ENCODE measurements around the gene UBE2D2.
"Not testable (repeated sequence)": the region's sequence is repeated elsewhere in the genome, so short reads cannot be mapped to it uniquely, and the experiment has no call there.

The UBE2D2 gene

DNA sequence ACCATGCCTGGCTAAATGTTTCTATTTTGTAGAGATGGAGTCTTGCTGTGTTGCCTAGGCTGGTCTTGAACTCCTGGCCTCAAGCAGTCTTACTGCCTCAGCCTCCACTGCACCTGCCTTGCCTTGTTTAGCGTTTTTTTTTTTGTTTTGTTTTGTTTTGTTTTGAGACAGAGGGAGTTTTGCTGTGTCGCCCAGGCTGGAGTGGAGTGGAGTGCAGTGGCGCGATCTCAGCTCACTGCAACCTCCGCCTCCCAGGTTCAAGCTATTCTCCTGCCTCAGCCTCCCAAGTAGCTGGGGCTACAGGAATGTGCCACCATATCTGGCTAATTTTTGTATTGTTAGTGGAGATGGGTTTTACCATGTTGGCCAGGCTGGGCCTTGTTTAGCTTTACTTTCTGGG lies 27.0 kb downstream of the UBE2D2 start:
- WGBS, 2 experiments = 90 to 92% methylated on average over 5 of the region's 5 CpGs
- H3K4me3 ChIP-seq (ENCODE audit: insufficient read depth, low read depth, low read length); H3K9me3 ChIP-seq (ENCODE audit: control insufficient read depth, low read length); H3K4me1 ChIP-seq (ENCODE audit: control insufficient read depth, insufficient read depth, low read length); H3K27me3 ChIP-seq (ENCODE audit: control insufficient read depth, insufficient read depth, low read length, poor library complexity, severe bottlenecking); H3K36me3 ChIP-seq (ENCODE audit: control insufficient read depth, insufficient read depth, low read length): not testable (repeated sequence)
- peak overlapping the region; percentile 44 for H3K27ac ChIP-seq (ENCODE audit: insufficient read depth, low read depth, low read length, poor library complexity, severe bottlenecking)

- no peaks in the 10 kb centered on the region for H3K27me3 ChIP-seq (ENCODE audit: control insufficient read depth, insufficient read depth, low read length, poor library complexity, severe bottlenecking)
- no peaks in the 10 kb centered on the region for H3K4me1 ChIP-seq (ENCODE audit: control insufficient read depth, insufficient read depth, low read length)
- WGBS, 2 experiments = 88 to 90% methylated on average over 6 of the region's 6 CpGs
- H3K36me3 ChIP-seq (ENCODE audit: control insufficient read depth, insufficient read depth, low read length) = peaks cover 1% of the 10 kb centered on the region
- no peak overlapping the region for H3K4me3 ChIP-seq (ENCODE audit: insufficient read depth, low read depth, low read length)
- H3K27ac ChIP-seq (ENCODE audit: insufficient read depth, low read depth, low read length, poor library complexity, severe bottlenecking) = no peak overlapping the region
- H3K9me3 ChIP-seq (ENCODE audit: control insufficient read depth, low read length) = no peaks in the 10 kb centered on the region
These were observed 27.8 kb downstream of the UBE2D2 start for GRCh38 chr5:139588962-139589361.

DNA sequence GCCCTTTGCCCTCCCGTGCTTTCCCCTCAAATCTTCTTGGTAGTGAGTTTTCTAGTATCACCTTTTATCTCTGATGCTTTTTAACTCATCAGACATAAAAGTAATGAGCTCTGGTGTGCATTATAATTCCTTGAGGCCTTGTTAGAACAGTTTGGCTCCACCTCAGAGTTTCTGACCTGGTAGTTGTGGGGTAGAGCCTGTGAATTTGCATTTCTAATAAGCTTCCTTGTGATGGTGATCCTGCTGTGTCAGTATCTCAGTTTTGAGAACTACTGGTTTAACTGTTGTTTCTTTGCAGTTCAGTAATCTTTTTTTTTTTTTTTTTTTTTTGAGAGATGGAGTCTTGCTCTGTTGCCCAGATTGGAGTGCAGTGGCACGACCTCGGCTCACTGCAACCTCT lies 31.1 kb downstream of the UBE2D2 start:
- Histone ChIP-seq H3K27me3 (ENCODE audit: control insufficient read depth, insufficient read depth, low read length, poor library complexity, severe bottlenecking) (no peaks in the 10 kb centered on the region), H3K9me3 (ENCODE audit: control insufficient read depth, low read length) (no peaks in the 10 kb centered on the region), H3K27ac (ENCODE audit: insufficient read depth, low read depth, low read length, poor library complexity, severe bottlenecking) (no peak overlapping the region), H3K36me3 (ENCODE audit: control insufficient read depth, insufficient read depth, low read length) (peaks cover 4% of the 10 kb centered on the region), H3K4me3 (ENCODE audit: insufficient read depth, low read depth, low read length) (no peak overlapping the region), H3K4me1 (ENCODE audit: control insufficient read depth, insufficient read depth, low read length) (no peaks in the 10 kb centered on the region)
- WGBS, 2 experiments = 95 to 99% methylated on average over 3 of the region's 3 CpGs

DNA sequence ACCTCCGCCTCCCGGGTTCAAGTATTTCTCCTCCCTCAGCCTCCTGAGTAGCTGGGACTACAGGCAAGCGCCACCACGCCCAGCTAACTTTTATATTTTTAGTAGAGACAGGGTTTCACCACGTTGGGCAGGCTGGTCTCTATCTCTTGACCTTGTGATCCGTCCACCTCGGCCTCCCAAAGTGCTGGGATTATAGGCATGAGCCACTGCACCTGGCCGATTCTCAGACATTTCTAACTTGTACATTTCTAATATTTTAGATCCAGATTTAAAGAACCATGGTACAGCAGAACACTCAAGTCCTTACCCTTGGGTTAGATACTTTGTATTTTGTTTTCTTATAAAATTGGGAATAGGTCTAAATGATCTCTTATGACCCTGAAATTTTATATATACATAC lies 31.9 kb downstream of the UBE2D2 start:
- 91 to 94% methylated on average over 8 of the region's 8 CpGs for WGBS, 2 experiments
- not testable (repeated sequence) for H3K4me1 ChIP-seq (ENCODE audit: control insufficient read depth, insufficient read depth, low read length); H3K4me3 ChIP-seq (ENCODE audit: insufficient read depth, low read depth, low read length); H3K36me3 ChIP-seq (ENCODE audit: control insufficient read depth, insufficient read depth, low read length); H3K9me3 ChIP-seq (ENCODE audit: control insufficient read depth, low read length); H3K27me3 ChIP-seq (ENCODE audit: control insufficient read depth, insufficient read depth, low read length, poor library complexity, severe bottlenecking); H3K27ac ChIP-seq (ENCODE audit: insufficient read depth, low read depth, low read length, poor library complexity, severe bottlenecking)

DNA sequence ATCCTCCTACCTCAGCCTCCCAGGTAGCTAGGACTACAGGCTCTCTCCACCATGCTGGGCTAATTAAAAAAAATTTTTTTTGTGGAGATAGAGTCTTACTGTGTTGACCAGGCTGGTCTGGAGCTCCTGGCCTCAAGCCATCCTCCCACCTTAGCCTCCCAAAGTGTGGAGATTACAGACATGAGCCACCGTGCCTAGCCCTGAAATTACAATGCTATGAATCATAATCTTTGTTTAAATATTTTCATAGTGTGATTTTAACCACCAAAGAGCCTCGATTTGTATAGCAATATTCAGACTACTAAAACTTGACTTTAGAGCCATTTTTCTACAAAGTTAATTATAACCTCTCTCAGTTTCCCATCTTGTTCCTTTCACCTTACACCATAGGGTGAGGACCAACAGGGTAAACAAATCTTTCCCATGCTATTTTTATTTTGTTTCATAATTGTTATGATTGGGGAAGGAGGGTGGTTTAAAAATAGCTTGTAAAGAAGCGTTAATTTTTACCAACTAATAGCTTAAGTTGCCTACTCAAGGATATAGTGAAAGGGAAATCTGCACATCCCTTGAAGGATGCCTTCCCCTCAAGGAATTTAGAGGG lies 32.7 kb downstream of the UBE2D2 start:
- Histone ChIP-seq H3K36me3 (ENCODE audit: control insufficient read depth, insufficient read depth, low read length) (peaks cover 4% of the 10 kb centered on the region), H3K4me3 (ENCODE audit: insufficient read depth, low read depth, low read length) (no peak overlapping the region), H3K4me1 (ENCODE audit: control insufficient read depth, insufficient read depth, low read length) (no peaks in the 10 kb centered on the region), H3K9me3 (ENCODE audit: control insufficient read depth, low read length) (no peaks in the 10 kb centered on the region), H3K27ac (ENCODE audit: insufficient read depth, low read depth, low read length, poor library complexity, severe bottlenecking) (no peak overlapping the region), H3K27me3 (ENCODE audit: control insufficient read depth, insufficient read depth, low read length, poor library complexity, severe bottlenecking) (no peaks in the 10 kb centered on the region)
- 96 to 97% methylated on average over 2 to 3 of the region's 3 CpGs for WGBS, 2 experiments

GRCh38 chr5:139597134-139597533 lies 36.0 kb downstream of the UBE2D2 start:
- H3K4me3 ChIP-seq (ENCODE audit: insufficient read depth, low read depth, low read length) = no peak overlapping the region
- no peak overlapping the region for H3K27ac ChIP-seq (ENCODE audit: insufficient read depth, low read depth, low read length, poor library complexity, severe bottlenecking)
- H3K36me3 ChIP-seq (ENCODE audit: control insufficient read depth, insufficient read depth, low read length) = peaks cover 10% of the 10 kb centered on the region
- no peaks in the 10 kb centered on the region for H3K4me1 ChIP-seq (ENCODE audit: control insufficient read depth, insufficient read depth, low read length)
- no peaks in the 10 kb centered on the region for H3K27me3 ChIP-seq (ENCODE audit: control insufficient read depth, insufficient read depth, low read length, poor library complexity, severe bottlenecking)
- no peaks in the 10 kb centered on the region for H3K9me3 ChIP-seq (ENCODE audit: control insufficient read depth, low read length)

- H3K27me3 ChIP-seq (ENCODE audit: control insufficient read depth, insufficient read depth, low read length, poor library complexity, severe bottlenecking); H3K9me3 ChIP-seq (ENCODE audit: control insufficient read depth, low read length); H3K27ac ChIP-seq (ENCODE audit: insufficient read depth, low read depth, low read length, poor library complexity, severe bottlenecking); H3K4me1 ChIP-seq (ENCODE audit: control insufficient read depth, insufficient read depth, low read length); H3K4me3 ChIP-seq (ENCODE audit: insufficient read depth, low read depth, low read length): not testable (repeated sequence)
- 94 to 97% methylated on average over 5 of the region's 5 CpGs for WGBS, 2 experiments
- H3K36me3 ChIP-seq (ENCODE audit: control insufficient read depth, insufficient read depth, low read length) = peaks cover 10% of the 10 kb centered on the region
These were observed 37.4 kb downstream of the UBE2D2 start for GRCh38 chr5:139598601-139598965.

DNA sequence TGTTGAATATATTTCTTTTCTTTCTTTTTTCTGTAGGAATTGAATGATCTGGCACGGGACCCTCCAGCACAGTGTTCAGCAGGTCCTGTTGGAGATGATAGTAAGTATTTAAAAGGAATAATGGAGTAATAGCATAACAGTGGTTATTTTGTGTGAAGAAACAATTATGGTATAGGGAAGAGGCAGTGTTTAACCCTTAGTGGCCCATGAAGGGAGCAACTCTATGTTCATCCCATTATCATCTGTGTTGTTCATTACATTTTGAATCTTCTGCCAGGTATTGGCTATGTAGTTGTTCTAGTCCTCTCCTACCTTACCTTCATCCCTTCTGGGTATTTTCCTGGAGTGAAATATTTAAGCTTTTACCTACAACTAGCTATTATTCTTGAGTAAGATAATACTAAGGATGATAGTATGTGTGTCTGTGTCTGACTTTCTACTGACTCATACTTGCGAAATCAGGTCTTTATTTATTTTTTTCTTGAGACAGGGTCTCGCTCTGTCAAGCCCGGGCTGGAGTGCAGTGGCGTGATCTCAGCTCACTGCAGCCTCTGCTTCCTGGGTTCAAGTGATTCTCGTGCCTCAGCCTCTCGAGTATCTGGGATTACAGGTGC lies 39.3 kb downstream of the UBE2D2 start:
- Histone ChIP-seq H3K4me3 (ENCODE audit: insufficient read depth, low read depth, low read length) (no peak overlapping the region), H3K9me3 (ENCODE audit: control insufficient read depth, low read length) (no peaks in the 10 kb centered on the region), H3K27me3 (ENCODE audit: control insufficient read depth, insufficient read depth, low read length, poor library complexity, severe bottlenecking) (no peaks in the 10 kb centered on the region), H3K4me1 (ENCODE audit: control insufficient read depth, insufficient read depth, low read length) (no peaks in the 10 kb centered on the region), H3K27ac (ENCODE audit: insufficient read depth, low read depth, low read length, poor library complexity, severe bottlenecking) (no peak overlapping the region), H3K36me3 (ENCODE audit: control insufficient read depth, insufficient read depth, low read length) (peaks cover 6% of the 10 kb centered on the region)
- 92 to 93% methylated on average over 7 of the region's 7 CpGs for WGBS, 2 experiments

- H3K27me3 ChIP-seq (ENCODE audit: control insufficient read depth, insufficient read depth, low read length, poor library complexity, severe bottlenecking) = no peaks in the 10 kb centered on the region
- WGBS, 2 experiments = 92 to 97% methylated on average over 12 of the region's 12 CpGs
- H3K4me1 ChIP-seq (ENCODE audit: control insufficient read depth, insufficient read depth, low read length) = no peaks in the 10 kb centered on the region
- no peak overlapping the region for H3K4me3 ChIP-seq (ENCODE audit: insufficient read depth, low read depth, low read length)
- H3K36me3 ChIP-seq (ENCODE audit: control insufficient read depth, insufficient read depth, low read length) = peaks cover 6% of the 10 kb centered on the region
- no peak overlapping the region for H3K27ac ChIP-seq (ENCODE audit: insufficient read depth, low read depth, low read length, poor library complexity, severe bottlenecking)
- no peaks in the 10 kb centered on the region for H3K9me3 ChIP-seq (ENCODE audit: control insufficient read depth, low read length)
These were observed 40.3 kb downstream of the UBE2D2 start for GRCh38 chr5:139601429-139601828.

GRCh38 chr5:139601948-139602347 lies 40.8 kb downstream of the UBE2D2 start:
- not testable (repeated sequence) for H3K27ac ChIP-seq (ENCODE audit: insufficient read depth, low read depth, low read length, poor library complexity, severe bottlenecking); H3K9me3 ChIP-seq (ENCODE audit: control insufficient read depth, low read length); H3K4me1 ChIP-seq (ENCODE audit: control insufficient read depth, insufficient read depth, low read length); H3K27me3 ChIP-seq (ENCODE audit: control insufficient read depth, insufficient read depth, low read length, poor library complexity, severe bottlenecking); H3K36me3 ChIP-seq (ENCODE audit: control insufficient read depth, insufficient read depth, low read length); H3K4me3 ChIP-seq (ENCODE audit: insufficient read depth, low read depth, low read length)
- 89 to 96% methylated on average over 9 of the region's 9 CpGs for WGBS, 2 experiments

DNA sequence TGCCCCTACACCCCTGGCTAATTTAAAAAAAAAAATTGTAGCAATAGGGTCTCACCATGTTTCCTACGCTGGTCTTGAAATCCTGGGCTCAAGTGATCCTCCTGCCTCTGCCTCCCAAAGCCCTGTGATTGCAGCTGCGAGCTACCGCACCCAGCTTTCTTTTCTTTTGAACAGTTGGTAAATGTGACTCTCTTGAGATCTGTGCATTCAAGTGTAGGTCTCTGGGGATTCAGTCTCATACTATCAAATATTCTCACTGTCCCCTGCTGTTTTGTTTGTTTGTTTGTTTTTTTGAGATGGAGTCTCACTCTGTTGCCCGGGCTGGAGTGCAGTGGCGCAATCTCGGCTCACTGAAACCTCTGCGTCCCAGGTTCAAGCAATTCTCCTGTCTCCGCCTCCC lies 44.7 kb downstream of the UBE2D2 start:
- WGBS, 2 experiments = 93% methylated on average over 8 of the region's 8 CpGs
- H3K27ac ChIP-seq (ENCODE audit: insufficient read depth, low read depth, low read length, poor library complexity, severe bottlenecking) = no peak overlapping the region
- H3K4me3 ChIP-seq (ENCODE audit: insufficient read depth, low read depth, low read length) = no peak overlapping the region
- H3K9me3 ChIP-seq (ENCODE audit: control insufficient read depth, low read length) = no peaks in the 10 kb centered on the region
- H3K36me3 ChIP-seq (ENCODE audit: control insufficient read depth, insufficient read depth, low read length) = no peaks in the 10 kb centered on the region
- no peaks in the 10 kb centered on the region for H3K4me1 ChIP-seq (ENCODE audit: control insufficient read depth, insufficient read depth, low read length)
- no peaks in the 10 kb centered on the region for H3K27me3 ChIP-seq (ENCODE audit: control insufficient read depth, insufficient read depth, low read length, poor library complexity, severe bottlenecking)

All from ectodermal cell (in vitro differentiated cells).